Measurements from ENCODE around the gene CHN2.

DNA sequence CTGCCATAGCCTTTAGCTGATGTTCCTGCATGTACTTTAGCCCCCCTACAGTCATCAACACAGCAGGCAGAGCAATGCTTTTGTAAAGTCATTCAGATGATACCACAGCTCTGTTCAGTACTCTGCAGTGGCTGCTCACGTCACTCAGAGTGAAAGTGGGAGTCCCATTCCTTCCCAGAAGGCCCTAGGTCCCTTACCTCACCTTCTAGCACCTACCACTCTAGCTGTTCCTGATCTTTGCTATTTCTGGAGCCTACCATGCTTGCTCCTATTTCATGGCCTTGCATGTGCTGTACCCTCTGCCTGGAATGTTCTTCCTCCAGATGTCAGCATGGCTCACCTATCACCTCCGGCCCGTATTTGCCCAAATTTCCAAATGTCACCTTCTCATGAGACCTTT, 274.7 kb downstream of the CHN2 start:
- TF ChIP-seq, protein P1, sequence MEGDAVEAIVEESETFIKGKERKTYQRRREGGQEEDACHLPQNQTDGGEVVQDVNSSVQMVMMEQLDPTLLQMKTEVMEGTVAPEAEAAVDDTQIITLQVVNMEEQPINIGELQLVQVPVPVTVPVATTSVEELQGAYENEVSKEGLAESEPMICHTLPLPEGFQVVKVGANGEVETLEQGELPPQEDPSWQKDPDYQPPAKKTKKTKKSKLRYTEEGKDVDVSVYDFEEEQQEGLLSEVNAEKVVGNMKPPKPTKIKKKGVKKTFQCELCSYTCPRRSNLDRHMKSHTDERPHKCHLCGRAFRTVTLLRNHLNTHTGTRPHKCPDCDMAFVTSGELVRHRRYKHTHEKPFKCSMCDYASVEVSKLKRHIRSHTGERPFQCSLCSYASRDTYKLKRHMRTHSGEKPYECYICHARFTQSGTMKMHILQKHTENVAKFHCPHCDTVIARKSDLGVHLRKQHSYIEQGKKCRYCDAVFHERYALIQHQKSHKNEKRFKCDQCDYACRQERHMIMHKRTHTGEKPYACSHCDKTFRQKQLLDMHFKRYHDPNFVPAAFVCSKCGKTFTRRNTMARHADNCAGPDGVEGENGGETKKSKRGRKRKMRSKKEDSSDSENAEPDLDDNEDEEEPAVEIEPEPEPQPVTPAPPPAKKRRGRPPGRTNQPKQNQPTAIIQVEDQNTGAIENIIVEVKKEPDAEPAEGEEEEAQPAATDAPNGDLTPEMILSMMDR (IDR thresholded peaks at IDR 0.05) = no peak
- no peak for TF ChIP-seq EP300 (IDR thresholded peaks at IDR 0.05; ENCODE audit: low read depth)

All from transverse colon (tissue), 3 donors.